ENCODE results near the gene ITPRIPL2. TPM values are rescaled to one million over a fixed set of nuclear protein-coding genes. Genes with fewer than 3 reads are reported as not detected.

Gene ITPRIPL2
- polyA plus RNA-seq, 1 donor (not counting 4 experiments of a cell fraction or from before 2014, with no cell fraction given) = 5.9 TPM

DNA sequence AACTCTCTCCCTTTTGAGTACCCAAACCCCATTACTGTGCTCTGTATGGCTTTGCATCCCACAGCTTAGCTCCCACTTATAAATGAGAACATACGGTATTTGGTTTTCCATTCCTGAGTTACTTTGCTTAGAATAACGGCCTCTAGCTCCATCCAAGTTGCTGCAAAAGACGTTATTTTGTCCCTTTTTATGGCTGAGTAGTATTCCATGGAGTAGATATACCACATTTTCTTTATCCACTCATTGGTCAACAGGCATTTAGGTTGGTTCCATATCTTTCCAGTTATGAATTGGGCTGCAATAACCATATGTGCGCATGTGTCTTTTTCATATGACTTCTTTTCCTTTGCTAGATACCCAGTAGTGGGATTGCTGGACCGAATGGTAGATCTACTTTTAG is 34.4 kb downstream of the ITPRIPL2 start:
- Histone ChIP-seq H3K9ac (ENCODE audit: control insufficient read depth, extremely low read depth, insufficient read depth, low read length) (no peak overlapping the region), H3K9me1 (ENCODE audit: control insufficient read depth, extremely low read depth, insufficient read depth, low read length) (no peaks in the 10 kb centered on the region), H3K4me1 (ENCODE audit: control insufficient read depth, extremely low read depth, insufficient read depth, low read length) (peaks cover 6% of the 10 kb centered on the region), H2AFZ (ENCODE audit: control insufficient read depth, low read length) (no peak overlapping the region), H4K20me1 (ENCODE audit: control insufficient read depth, extremely low read depth, insufficient read depth, low read length) (no peaks in the 10 kb centered on the region), H3K4me2 (ENCODE audit: control insufficient read depth, extremely low read depth, insufficient read depth, low read depth, low read length) (no peak overlapping the region), H3K27ac (ENCODE audit: control insufficient read depth, insufficient read depth, low read length) (no peak overlapping the region), H3K36me3 (ENCODE audit: control insufficient read depth in 2 of 2, extremely low read depth in 1 of 2, insufficient read depth in 2 of 2, low read length in 2 of 2) (no peaks in the 10 kb centered on the region), H3K4me3 (ENCODE audit: control insufficient read depth in 2 of 3, extremely low read depth in 1 of 3, insufficient read depth in 2 of 3, low read depth in 1 of 3, low read length in 3 of 3) (no peak overlapping the region), H3K27me3 (ENCODE audit: control insufficient read depth, extremely low read depth, insufficient read depth, low read length) (no peaks in the 10 kb centered on the region), H3K9me3 (ENCODE audit: control insufficient read depth, low read depth, low read length) (no peaks in the 10 kb centered on the region), H3K79me2 (ENCODE audit: control insufficient read depth, insufficient read depth, low read length) (no peaks in the 10 kb centered on the region)
- FAIRE-seq (no peak), DNase-seq (ENCODE audit: low read depth, low spot score) (no peak)
- TF ChIP-seq CTCF (optimal IDR thresholded peaks at IDR 0.05 in 1 of 3, IDR thresholded peaks at IDR 0.05 in 1 of 3, conservative IDR thresholded peaks at IDR 0.05 in 1 of 3; ENCODE audit: extremely low read depth in 1 of 3, insufficient read depth in 2 of 3, low read length in 3 of 3) (no peak), EZH2 (IDR thresholded peaks at IDR 0.05; ENCODE audit: low read length) (no peak)
- dilution Hi-C loops (cut with MboI; ENCODE audit: extremely low pct_ligation_motif_present, low sequenced_read_pairs) = no loop called here

DNA sequence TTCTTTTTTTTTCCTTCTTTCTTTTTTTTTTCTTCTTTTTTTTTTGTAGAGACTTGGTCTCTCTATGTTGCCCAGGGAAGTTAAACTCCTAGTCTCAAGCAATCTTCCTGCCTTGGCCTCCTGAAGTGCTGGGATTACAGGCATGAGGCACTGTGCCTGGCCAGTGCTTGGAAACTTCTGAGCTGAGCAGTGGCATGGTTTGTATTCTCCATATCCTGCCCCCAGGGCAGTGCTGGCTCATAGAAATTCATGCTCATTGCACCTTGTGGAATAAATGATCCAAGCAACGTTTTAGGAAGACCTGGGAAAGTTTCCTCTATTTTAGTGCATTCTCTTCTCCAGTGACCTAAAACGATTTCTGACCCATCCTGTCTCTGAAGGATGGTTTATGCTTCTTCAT is 37.5 kb downstream of the ITPRIPL2 start:
- dilution Hi-C loops (cut with MboI; ENCODE audit: extremely low pct_ligation_motif_present, low sequenced_read_pairs) = no loop called here
- H3K4me3 ChIP-seq (ENCODE audit: control insufficient read depth in 2 of 3, extremely low read depth in 1 of 3, insufficient read depth in 2 of 3, low read depth in 1 of 3, low read length in 3 of 3) = no peak overlapping the region
- H3K9me1 ChIP-seq (ENCODE audit: control insufficient read depth, extremely low read depth, insufficient read depth, low read length) = no peaks in the 10 kb centered on the region
- no peaks in the 10 kb centered on the region for H3K79me2 ChIP-seq (ENCODE audit: control insufficient read depth, insufficient read depth, low read length)
- H3K9ac ChIP-seq (ENCODE audit: control insufficient read depth, extremely low read depth, insufficient read depth, low read length) = no peak overlapping the region
- no peak overlapping the region for H3K4me2 ChIP-seq (ENCODE audit: control insufficient read depth, extremely low read depth, insufficient read depth, low read depth, low read length)
- no peak overlapping the region for H2AFZ ChIP-seq (ENCODE audit: control insufficient read depth, low read length)
- H3K27me3 ChIP-seq (ENCODE audit: control insufficient read depth, extremely low read depth, insufficient read depth, low read length) = no peaks in the 10 kb centered on the region
- no peaks in the 10 kb centered on the region for H3K4me1 ChIP-seq (ENCODE audit: control insufficient read depth, extremely low read depth, insufficient read depth, low read length)
- no peaks in the 10 kb centered on the region for H4K20me1 ChIP-seq (ENCODE audit: control insufficient read depth, extremely low read depth, insufficient read depth, low read length)
- no peak for TF ChIP-seq EZH2 (IDR thresholded peaks at IDR 0.05; ENCODE audit: low read length)
- no peak for TF ChIP-seq CTCF (optimal IDR thresholded peaks at IDR 0.05 in 1 of 3, IDR thresholded peaks at IDR 0.05 in 1 of 3, conservative IDR thresholded peaks at IDR 0.05 in 1 of 3; ENCODE audit: extremely low read depth in 1 of 3, insufficient read depth in 2 of 3, low read length in 3 of 3)
- H3K36me3 ChIP-seq (ENCODE audit: control insufficient read depth in 2 of 2, extremely low read depth in 1 of 2, insufficient read depth in 2 of 2, low read length in 2 of 2) = no peaks in the 10 kb centered on the region
- H3K9me3 ChIP-seq (ENCODE audit: control insufficient read depth, low read depth, low read length) = no peaks in the 10 kb centered on the region
- DNase-seq (ENCODE audit: low read depth, low spot score) (no peak), FAIRE-seq (no peak)
- H3K27ac ChIP-seq (ENCODE audit: control insufficient read depth, insufficient read depth, low read length) = no peak overlapping the region
